AG10803 (cell line): ENCODE measurements around the gene GRK2.

Experiments used
- DNase-seq: peaks from one replicate; pipeline ENCODE4 v3.0.0; 2010; ENCODE audit warnings: low read depth
- H3K4me3 ChIP-seq: 2 replicates; pipeline ENCODE4 v1.5.1; 2011; ENCODE audit warnings: mild to moderate bottlenecking, low read length, control low read depth
- TF ChIP-seq, protein P1 (sequence below): conservative IDR thresholded peaks from 2 replicates; pipeline ENCODE4 v1.5.1; 2011; ENCODE audit warnings: mild to moderate bottlenecking, low read length, control low read depth, inconsistent platforms

GRK2 gene

DNA sequence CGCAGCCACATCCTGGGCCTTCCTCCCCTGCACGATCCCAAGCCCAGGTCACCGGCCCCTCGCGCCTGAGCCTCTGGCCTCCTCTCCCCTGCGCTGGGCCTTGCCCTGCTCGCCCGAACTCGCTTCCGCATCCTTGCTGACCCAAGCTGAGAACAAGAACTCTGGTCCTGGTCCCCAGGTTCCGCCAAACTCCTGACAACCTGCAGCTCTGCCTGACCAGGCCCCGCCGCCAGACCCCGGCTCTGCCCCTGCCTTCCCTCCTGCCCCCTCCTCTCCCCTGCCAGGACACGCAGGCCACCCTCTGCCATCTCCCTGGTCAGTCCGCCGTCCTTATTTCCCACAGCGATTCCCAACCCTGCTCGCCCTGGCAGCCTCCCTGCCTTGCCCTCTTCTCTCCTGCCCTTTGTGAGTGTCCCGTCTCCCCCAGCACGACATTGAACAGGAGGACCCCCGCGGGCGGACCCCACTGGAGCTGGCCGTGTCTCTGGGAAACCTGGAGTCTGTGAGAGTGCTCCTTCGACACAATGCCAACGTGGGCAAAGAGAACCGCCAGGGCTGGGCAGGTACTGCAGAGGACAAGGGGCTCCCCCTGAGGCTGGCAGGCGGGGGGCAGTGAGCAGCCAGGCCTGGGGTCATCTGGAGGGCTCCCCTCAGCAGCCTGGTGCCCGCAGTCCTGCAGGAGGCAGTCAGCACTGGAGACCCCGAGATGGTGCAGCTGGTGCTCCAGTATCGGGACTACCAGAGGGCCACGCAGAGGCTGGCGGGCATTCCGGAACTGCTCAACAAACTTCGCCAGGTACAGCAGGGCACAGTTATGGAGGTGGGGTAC lies 23.6 kb downstream of the GRK2 start:
- TF ChIP-seq, protein P1, sequence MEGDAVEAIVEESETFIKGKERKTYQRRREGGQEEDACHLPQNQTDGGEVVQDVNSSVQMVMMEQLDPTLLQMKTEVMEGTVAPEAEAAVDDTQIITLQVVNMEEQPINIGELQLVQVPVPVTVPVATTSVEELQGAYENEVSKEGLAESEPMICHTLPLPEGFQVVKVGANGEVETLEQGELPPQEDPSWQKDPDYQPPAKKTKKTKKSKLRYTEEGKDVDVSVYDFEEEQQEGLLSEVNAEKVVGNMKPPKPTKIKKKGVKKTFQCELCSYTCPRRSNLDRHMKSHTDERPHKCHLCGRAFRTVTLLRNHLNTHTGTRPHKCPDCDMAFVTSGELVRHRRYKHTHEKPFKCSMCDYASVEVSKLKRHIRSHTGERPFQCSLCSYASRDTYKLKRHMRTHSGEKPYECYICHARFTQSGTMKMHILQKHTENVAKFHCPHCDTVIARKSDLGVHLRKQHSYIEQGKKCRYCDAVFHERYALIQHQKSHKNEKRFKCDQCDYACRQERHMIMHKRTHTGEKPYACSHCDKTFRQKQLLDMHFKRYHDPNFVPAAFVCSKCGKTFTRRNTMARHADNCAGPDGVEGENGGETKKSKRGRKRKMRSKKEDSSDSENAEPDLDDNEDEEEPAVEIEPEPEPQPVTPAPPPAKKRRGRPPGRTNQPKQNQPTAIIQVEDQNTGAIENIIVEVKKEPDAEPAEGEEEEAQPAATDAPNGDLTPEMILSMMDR: no peak
- no peak for DNase-seq
- H3K4me3 ChIP-seq: peak overlapping the region; percentile 82

- H3K4me3 ChIP-seq: peak overlapping the region; percentile 82
- peak; percentile 68 for DNase-seq
- TF ChIP-seq, protein P1: no peak
These were observed 24.5 kb downstream of the GRK2 start for GRCh38 chr11:67290801-67291200.

GRCh38 chr11:67291481-67292381 lies 25.5 kb downstream of the GRK2 start:
- TF ChIP-seq, protein P1: no peak
- H3K4me3 ChIP-seq: no peak overlapping the region
- no peak for DNase-seq

DNA sequence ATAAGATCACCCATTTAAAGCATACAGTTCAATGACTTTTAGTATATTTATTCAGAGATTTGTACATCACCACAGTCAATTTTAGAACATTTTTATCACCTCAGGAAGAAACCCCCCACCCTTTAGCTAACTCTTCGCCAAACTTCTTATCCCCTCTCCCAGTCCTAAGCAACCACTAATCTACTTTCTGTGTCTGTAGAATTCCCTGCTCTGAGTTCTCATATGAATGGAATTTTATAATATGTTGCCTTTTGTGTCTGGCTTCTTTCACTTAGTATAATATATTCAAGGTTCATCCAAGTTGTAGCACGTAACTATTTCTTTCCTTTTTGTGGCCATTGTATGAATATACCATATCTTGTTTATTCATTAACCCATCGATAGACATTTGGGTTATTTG lies 26.4 kb downstream of the GRK2 start:
- TF ChIP-seq, protein P1: no peak
- no peak for DNase-seq
- no peak overlapping the region for H3K4me3 ChIP-seq

DNA sequence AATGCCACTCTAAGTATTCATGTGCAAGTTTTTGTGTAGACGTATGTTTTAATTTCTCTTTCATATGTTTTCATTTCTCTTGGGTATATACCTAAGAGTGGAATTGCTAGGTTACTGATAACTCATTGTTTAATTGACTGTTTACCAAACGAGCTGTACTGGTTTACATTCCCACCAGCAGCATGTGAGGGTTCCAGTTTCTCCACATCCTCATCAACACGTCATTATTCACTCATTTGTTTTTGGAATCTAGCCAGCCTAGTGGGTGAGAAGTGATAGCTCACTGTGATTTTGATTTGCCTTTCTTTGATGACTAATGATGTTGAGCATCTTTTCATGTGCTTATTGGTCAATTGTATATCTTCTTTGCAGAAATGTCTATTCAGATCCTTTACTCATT lies 26.8 kb downstream of the GRK2 start:
- no peak overlapping the region for H3K4me3 ChIP-seq
- TF ChIP-seq, protein P1: no peak
- DNase-seq: peak; percentile 54

- TF ChIP-seq, protein P1: no peak
- no peak overlapping the region for H3K4me3 ChIP-seq
- no peak for DNase-seq
These were observed 29.6 kb downstream of the GRK2 start for GRCh38 chr11:67295846-67296245.
